Natural killer cell (primary cell): ENCODE results near the gene SCGN. TPM values are rescaled to one million over a fixed set of nuclear protein-coding genes. Genes with fewer than 3 reads are reported as not detected.

Source experiments
- ATAC-seq, 3 donors: fragments of 150-1000 bp in 2 of 3; fragments of 200-7000 bp in 1 of 3; cut with Tn5 transposase; 1 replicate in 1 of 3; 2 replicates in 2 of 3; pipeline ENCODE4 v1.10.0; 2021; ENCODE audit warnings: mild to moderate bottlenecking in 2 of 3, moderate library complexity in 2 of 3
- DNase-seq, 2 donors: peaks; one replicate each; pipeline versions ENCODE4 v3.0.0 to v3.0.0-alpha.2; 2013 to 2021; ENCODE audit warnings: mixed read lengths in 1 of 2
- H3K27ac ChIP-seq: one replicate; pipeline ENCODE4 v1.5.1; 2013; ENCODE audit warnings: mild to moderate bottlenecking, low read length
- H3K27me3 ChIP-seq: one replicate; pipeline ENCODE4 v1.6.1; 2013; ENCODE audit warnings: low read length; ENCODE audit not compliant: control insufficient read depth, insufficient read depth
- H3K36me3 ChIP-seq: one replicate; pipeline ENCODE4 v1.6.1; 2013; ENCODE audit warnings: low read length; ENCODE audit not compliant: control insufficient read depth, insufficient read depth
- H3K4me1 ChIP-seq: one replicate; pipeline ENCODE4 v1.6.1; 2013; ENCODE audit warnings: low read length; ENCODE audit not compliant: control insufficient read depth, insufficient read depth
- H3K4me3 ChIP-seq: one replicate; pipeline ENCODE4 v1.5.1; 2013; ENCODE audit warnings: low read length
- H3K9me3 ChIP-seq: one replicate; pipeline ENCODE4 v1.6.1; 2013; ENCODE audit warnings: low read length; ENCODE audit not compliant: control insufficient read depth, insufficient read depth
- H3K27ac Mint-ChIP-seq, 2 donors: one replicate each; pipeline ENCODE4 v1.8.0; 2022; ENCODE audit warnings: mild to moderate bottlenecking in 2 of 2, mixed read lengths in 2 of 2, moderate library complexity in 1 of 2
- H3K27me3 Mint-ChIP-seq, 2 donors: one replicate each; pipeline ENCODE4 v1.8.0; 2022; ENCODE audit warnings: low read depth in 2 of 2, mixed read lengths in 2 of 2
- H3K36me3 Mint-ChIP-seq: one replicate; pipeline ENCODE4 v1.8.0; 2022; ENCODE audit warnings: mixed read lengths
- H3K4me1 Mint-ChIP-seq, 2 donors: one replicate each; pipeline ENCODE4 v1.8.0; 2022; ENCODE audit warnings: mixed read lengths in 2 of 2
- H3K4me3 Mint-ChIP-seq: one replicate; pipeline ENCODE4 v1.8.0; 2022; ENCODE audit warnings: mild to moderate bottlenecking, moderate library complexity, mixed read lengths
- H3K9me3 Mint-ChIP-seq, 2 donors: one replicate each; pipeline ENCODE4 v1.8.0; 2022; ENCODE audit warnings: mixed read lengths in 2 of 2
- CTCF ChIP-seq: fragments of 200-600 bp; IDR thresholded peaks from one replicate; pipeline ENCODE4 v1.8.0; 2022; ENCODE audit warnings: antibody characterized with exemption
- WGBS: methylation state at CpG from one replicate; pipeline ENCODE4 v1.1.7; 2013; ENCODE audit warnings: missing lambda C conversion rate; ENCODE audit not compliant: insufficient coverage; 5-methylcytosine and 5-hydroxymethylcytosine counted together
- intact Hi-C: fragments of 100-400 bp; cut with micrococcal nuclease; formaldehyde crosslinking; loops from one replicate; pipeline ENCODE4 v1.14.2; 2022
- total RNA-seq, 4 donors: library from RNA; stranded (reverse); fragments of 120-200 nt in 1 of 4; gene quantifications; one replicate each; pipeline versions ENCODE4 v1.2.3 to v1.2.4, GENCODE V29; 2013 to 2022

SCGN gene
- total RNA-seq, 3 donors from 2014 or later (not counting 1 experiment from before 2014, with no cell fraction given): not detected

GRCh38 chr6:25615471-25615870 lies 36.5 kb upstream of the SCGN start:
- no peak for TF ChIP-seq CTCF
- Histone ChIP-seq H3K27ac (no peak overlapping the region), H3K9me3 (no peaks in the 10 kb centered on the region), H3K4me1 (no peaks in the 10 kb centered on the region), H3K27me3 (no peaks in the 10 kb centered on the region), H3K4me3 (no peak overlapping the region), H3K36me3 (no peaks in the 10 kb centered on the region)
- no peak for ATAC-seq
- intact Hi-C loops: no loop called here
- H3K4me1 Mint-ChIP-seq: no peaks in the 10 kb centered on the region
- H3K9me3 Mint-ChIP-seq: no peaks in the 10 kb centered on the region
- no peak for DNase-seq
- no peak overlapping the region for H3K4me3 Mint-ChIP-seq
- H3K36me3 Mint-ChIP-seq: no peaks in the 10 kb centered on the region
- H3K27me3 Mint-ChIP-seq: peaks cover 19 to 22% of the 10 kb centered on the region in 2 donors
- no peak overlapping the region for H3K27ac Mint-ChIP-seq
- 80% methylated on average over 1 of the region's 1 CpG for WGBS

- peaks cover 8 to 19% of the 10 kb centered on the region in 2 donors for H3K27me3 Mint-ChIP-seq
- no peak overlapping the region for H3K4me3 ChIP-seq
- H3K4me1 Mint-ChIP-seq: no peaks in the 10 kb centered on the region
- intact Hi-C loops: no loop called here
- H3K9me3 Mint-ChIP-seq: no peaks in the 10 kb centered on the region
- no peaks in the 10 kb centered on the region for H3K4me1 ChIP-seq
- no peak for TF ChIP-seq CTCF
- no peak overlapping the region for H3K4me3 Mint-ChIP-seq
- no peaks in the 10 kb centered on the region for H3K9me3 ChIP-seq
- WGBS: 89% methylated on average over 1 of the region's 2 CpGs
- H3K27ac Mint-ChIP-seq: no peak overlapping the region
- H3K36me3 Mint-ChIP-seq: no peaks in the 10 kb centered on the region
- no peaks in the 10 kb centered on the region for H3K36me3 ChIP-seq
- DNase-seq: no peak
- no peak overlapping the region for H3K27ac ChIP-seq
- ATAC-seq: no peak
- H3K27me3 ChIP-seq: no peaks in the 10 kb centered on the region
These were observed 34.0 kb upstream of the SCGN start for GRCh38 chr6:25617997-25618396.

- Histone ChIP-seq H3K4me3 (no peak overlapping the region), H3K27ac (no peak overlapping the region), H3K9me3 (no peaks in the 10 kb centered on the region), H3K36me3 (no peaks in the 10 kb centered on the region), H3K4me1 (no peaks in the 10 kb centered on the region), H3K27me3 (no peaks in the 10 kb centered on the region)
- Mint-ChIP-seq H3K9me3 (no peaks in the 10 kb centered on the region), H3K4me3 (no peak overlapping the region), H3K27me3 (peaks cover 16 to 19% of the 10 kb centered on the region in 2 donors), H3K4me1 (no peaks in the 10 kb centered on the region), H3K36me3 (no peaks in the 10 kb centered on the region), H3K27ac (no peak overlapping the region)
- DNase-seq: no peak
- WGBS: 47% methylated on average over 4 of the region's 4 CpGs
- TF ChIP-seq CTCF: no peak
- no peak for ATAC-seq
- intact Hi-C loops: no loop called here
These were observed 32.8 kb upstream of the SCGN start for GRCh38 chr6:25619217-25619616.

GRCh38 chr6:25620391-25620790 lies 31.6 kb upstream of the SCGN start:
- H3K9me3 ChIP-seq: no peaks in the 10 kb centered on the region
- Mint-ChIP-seq H3K4me1 (no peaks in the 10 kb centered on the region), H3K9me3 (no peaks in the 10 kb centered on the region), H3K27me3 (peaks cover 13 to 18% of the 10 kb centered on the region in 2 donors), H3K36me3 (no peaks in the 10 kb centered on the region), H3K4me3 (no peak overlapping the region), H3K27ac (no peak overlapping the region)
- TF ChIP-seq CTCF: no peak
- H3K27me3 ChIP-seq: no peaks in the 10 kb centered on the region
- H3K36me3 ChIP-seq: no peaks in the 10 kb centered on the region
- H3K4me1 ChIP-seq: no peaks in the 10 kb centered on the region
- H3K27ac ChIP-seq: no peak overlapping the region
- ATAC-seq (no peak), DNase-seq (no peak)
- intact Hi-C loops: no loop called here
- no CpG with 5 or more reads among the region's 2 CpGs for WGBS
- no peak overlapping the region for H3K4me3 ChIP-seq
